Neural cell (in vitro differentiated cells): ENCODE data around the gene PMM2. TPM values are rescaled to one million over a fixed set of nuclear protein-coding genes. Genes with fewer than 3 reads are reported as not detected.
"Not testable (repeated sequence)": the region's sequence is repeated elsewhere in the genome, so short reads cannot be mapped to it uniquely, and the experiment has no call there.

Experiments
- H2AFZ ChIP-seq: fragments of 200-600, 300-800 bp; sonication (generic), shearing (Covaris generic); 2 replicates; pipeline ENCODE4 v1.6.0; 2014; ENCODE audit warnings: low read depth, mild to moderate bottlenecking, antibody characterized with exemption, low read length, moderate library complexity
- H3F3A ChIP-seq: fragments of 200-600 bp; shearing (Covaris generic); 2 replicates; pipeline ENCODE4 v1.6.1; 2016; ENCODE audit warnings: mild to moderate bottlenecking, moderate library complexity, mixed read lengths, antibody characterized with exemption, low read length; ENCODE audit not compliant: insufficient read depth, poor library complexity, severe bottlenecking
- H3K27ac ChIP-seq: fragments of 200-600, 300-800 bp; sonication (generic), shearing (Covaris generic); 2 replicates; pipeline ENCODE4 v1.5.1; 2014; ENCODE audit warnings: mild to moderate bottlenecking, low read length, moderate library complexity
- H3K27me3 ChIP-seq: fragments of 300-800, 200-600 bp; sonication (generic), shearing (Covaris generic); 2 replicates; pipeline ENCODE4 v1.6.0; 2014; ENCODE audit warnings: mild to moderate bottlenecking, low read depth, low read length, moderate library complexity; ENCODE audit not compliant: insufficient read depth
- H3K36me3 ChIP-seq: fragments of 300-800, 200-600 bp; sonication (generic), shearing (Covaris generic); 2 replicates; pipeline ENCODE4 v1.5.1; 2014; ENCODE audit warnings: mild to moderate bottlenecking, antibody characterized with exemption, low read length, moderate library complexity; ENCODE audit not compliant: insufficient read depth
- H3K4me2 ChIP-seq: fragments of 300-800, 200-600 bp; sonication (generic), shearing (Covaris generic); 2 replicates; pipeline ENCODE4 v1.6.0; 2014; ENCODE audit warnings: mild to moderate bottlenecking, low read length
- H3K4me3 ChIP-seq: fragments of 300-800, 200-600 bp; sonication (generic), shearing (Covaris generic); 2 replicates; pipeline ENCODE4 v1.5.1; 2014; ENCODE audit warnings: mild to moderate bottlenecking, low read length, moderate library complexity
- H3K79me2 ChIP-seq: fragments of 200-600 bp; shearing (Covaris generic); replicated peaks from 2 replicates; pipeline ENCODE4 v1.6.0; 2014; ENCODE audit warnings: mild to moderate bottlenecking, low read length, moderate library complexity; ENCODE audit not compliant: insufficient read depth
- H3K9ac ChIP-seq: fragments of 300-800, 200-600 bp; sonication (generic), shearing (Covaris generic); 2 replicates; pipeline ENCODE4 v1.6.1; 2016; ENCODE audit warnings: mild to moderate bottlenecking, low read length, mixed read lengths
- H3K9me2 ChIP-seq: fragments of 200-600 bp; shearing (Covaris generic); 2 replicates; pipeline ENCODE4 v1.6.1; 2016; ENCODE audit warnings: mild to moderate bottlenecking, low read length, mixed read lengths; ENCODE audit not compliant: insufficient read depth
- H3K9me3 ChIP-seq: fragments of 200-600, 300-800 bp; sonication (generic), shearing (Covaris generic); 2 replicates; pipeline ENCODE4 v1.6.1; 2016; ENCODE audit warnings: mild to moderate bottlenecking, mixed run types, low read length, moderate library complexity, mixed read lengths
- H4K20me1 ChIP-seq: fragments of 200-600 bp; shearing (Covaris generic); 2 replicates; pipeline ENCODE4 v1.6.1; 2016; ENCODE audit warnings: mild to moderate bottlenecking, mixed run types; ENCODE audit not compliant: insufficient read depth
- EP300 ChIP-seq: fragments of 450-650 bp; conservative IDR thresholded peaks from 2 replicates; pipeline ENCODE4 v1.6.1; 2014; ENCODE audit warnings: antibody characterized with exemption, mild to moderate bottlenecking, moderate library complexity; ENCODE audit not compliant: poor library complexity, severe bottlenecking
- EZH2 ChIP-seq: fragments of 200-600, 300-800 bp; shearing (Covaris generic), sonication (generic); IDR thresholded peaks from 2 replicates; pipeline ENCODE4 v1.6.1; 2014; ENCODE audit warnings: antibody characterized with exemption, low read length, borderline replicate concordance, mild to moderate bottlenecking; ENCODE audit not compliant: insufficient read depth, poor library complexity, severe bottlenecking
- MXI1 ChIP-seq: fragments of 450-650 bp; conservative IDR thresholded peaks from 2 replicates; pipeline ENCODE4 v1.6.1; 2014; ENCODE audit warnings: antibody characterized with exemption, mild to moderate bottlenecking; ENCODE audit not compliant: poor library complexity, severe bottlenecking
- POLR2AphosphoS5 ChIP-seq: IDR thresholded peaks from 2 replicates; pipeline ENCODE4 v1.6.1; 2012
- RAD21 ChIP-seq: fragments of 450-650 bp; conservative IDR thresholded peaks from 2 replicates; pipeline ENCODE4 v1.6.1; 2014; ENCODE audit warnings: antibody characterized with exemption, mild to moderate bottlenecking, moderate library complexity
- SMC3 ChIP-seq: fragments of 450-650 bp; conservative IDR thresholded peaks from 2 replicates; pipeline ENCODE4 v1.6.1; 2014; ENCODE audit warnings: antibody characterized with exemption, mild to moderate bottlenecking, moderate library complexity; ENCODE audit not compliant: poor library complexity
- TAF1 ChIP-seq: IDR thresholded peaks from 2 replicates; pipeline ENCODE4 v1.6.1; 2012; ENCODE audit warnings: low read depth
- polyA plus RNA-seq: library from polyadenylated mRNA; depleted of rRNA; stranded (reverse); fragments of >200 nt; gene quantifications from 2 replicates; pipeline ENCODE4 v1.2.3, GENCODE V29; 2014
- TF ChIP-seq, protein P1 (sequence below): IDR thresholded peaks from 2 replicates; pipeline ENCODE4 v1.6.1; 2012; ENCODE audit warnings: borderline replicate concordance
- TF ChIP-seq, protein P2 (sequence below): fragments of 450-650 bp; IDR thresholded peaks from 2 replicates; pipeline ENCODE4 v1.5.1; 2014; ENCODE audit warnings: antibody characterized with exemption, mild to moderate bottlenecking, moderate library complexity; ENCODE audit not compliant: poor library complexity, severe bottlenecking

Gene PMM2
- polyA plus RNA-seq, 1 donor from 2014 or later, result 20.2 TPM

GRCh38 chr16:8874388-8874787, 76.7 kb downstream of the PMM2 start:
- Histone ChIP-seq H3K4me3 (no peak overlapping the region), H3K9ac (no peak overlapping the region), H3K27me3 (no peaks in the 10 kb centered on the region), H3F3A (no peaks in the 10 kb centered on the region), H4K20me1 (no peaks in the 10 kb centered on the region), H3K36me3 (no peaks in the 10 kb centered on the region), H3K4me2 (no peak overlapping the region), H3K9me2 (no peaks in the 10 kb centered on the region), H2AFZ (no peak overlapping the region), H3K27ac (no peak overlapping the region), H3K79me2 (no peaks in the 10 kb centered on the region), H3K9me3 (no peaks in the 10 kb centered on the region)
- TF ChIP-seq SMC3, result no peak
- TF ChIP-seq EZH2, result no peak
- TF ChIP-seq EP300, result no peak
- TF ChIP-seq TAF1, result no peak
- TF ChIP-seq, protein P1, sequence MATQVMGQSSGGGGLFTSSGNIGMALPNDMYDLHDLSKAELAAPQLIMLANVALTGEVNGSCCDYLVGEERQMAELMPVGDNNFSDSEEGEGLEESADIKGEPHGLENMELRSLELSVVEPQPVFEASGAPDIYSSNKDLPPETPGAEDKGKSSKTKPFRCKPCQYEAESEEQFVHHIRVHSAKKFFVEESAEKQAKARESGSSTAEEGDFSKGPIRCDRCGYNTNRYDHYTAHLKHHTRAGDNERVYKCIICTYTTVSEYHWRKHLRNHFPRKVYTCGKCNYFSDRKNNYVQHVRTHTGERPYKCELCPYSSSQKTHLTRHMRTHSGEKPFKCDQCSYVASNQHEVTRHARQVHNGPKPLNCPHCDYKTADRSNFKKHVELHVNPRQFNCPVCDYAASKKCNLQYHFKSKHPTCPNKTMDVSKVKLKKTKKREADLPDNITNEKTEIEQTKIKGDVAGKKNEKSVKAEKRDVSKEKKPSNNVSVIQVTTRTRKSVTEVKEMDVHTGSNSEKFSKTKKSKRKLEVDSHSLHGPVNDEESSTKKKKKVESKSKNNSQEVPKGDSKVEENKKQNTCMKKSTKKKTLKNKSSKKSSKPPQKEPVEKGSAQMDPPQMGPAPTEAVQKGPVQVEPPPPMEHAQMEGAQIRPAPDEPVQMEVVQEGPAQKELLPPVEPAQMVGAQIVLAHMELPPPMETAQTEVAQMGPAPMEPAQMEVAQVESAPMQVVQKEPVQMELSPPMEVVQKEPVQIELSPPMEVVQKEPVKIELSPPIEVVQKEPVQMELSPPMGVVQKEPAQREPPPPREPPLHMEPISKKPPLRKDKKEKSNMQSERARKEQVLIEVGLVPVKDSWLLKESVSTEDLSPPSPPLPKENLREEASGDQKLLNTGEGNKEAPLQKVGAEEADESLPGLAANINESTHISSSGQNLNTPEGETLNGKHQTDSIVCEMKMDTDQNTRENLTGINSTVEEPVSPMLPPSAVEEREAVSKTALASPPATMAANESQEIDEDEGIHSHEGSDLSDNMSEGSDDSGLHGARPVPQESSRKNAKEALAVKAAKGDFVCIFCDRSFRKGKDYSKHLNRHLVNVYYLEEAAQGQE, result no peak
- TF ChIP-seq RAD21, result no peak
- no peak for TF ChIP-seq POLR2AphosphoS5
- no peak for TF ChIP-seq MXI1
- TF ChIP-seq, protein P2, sequence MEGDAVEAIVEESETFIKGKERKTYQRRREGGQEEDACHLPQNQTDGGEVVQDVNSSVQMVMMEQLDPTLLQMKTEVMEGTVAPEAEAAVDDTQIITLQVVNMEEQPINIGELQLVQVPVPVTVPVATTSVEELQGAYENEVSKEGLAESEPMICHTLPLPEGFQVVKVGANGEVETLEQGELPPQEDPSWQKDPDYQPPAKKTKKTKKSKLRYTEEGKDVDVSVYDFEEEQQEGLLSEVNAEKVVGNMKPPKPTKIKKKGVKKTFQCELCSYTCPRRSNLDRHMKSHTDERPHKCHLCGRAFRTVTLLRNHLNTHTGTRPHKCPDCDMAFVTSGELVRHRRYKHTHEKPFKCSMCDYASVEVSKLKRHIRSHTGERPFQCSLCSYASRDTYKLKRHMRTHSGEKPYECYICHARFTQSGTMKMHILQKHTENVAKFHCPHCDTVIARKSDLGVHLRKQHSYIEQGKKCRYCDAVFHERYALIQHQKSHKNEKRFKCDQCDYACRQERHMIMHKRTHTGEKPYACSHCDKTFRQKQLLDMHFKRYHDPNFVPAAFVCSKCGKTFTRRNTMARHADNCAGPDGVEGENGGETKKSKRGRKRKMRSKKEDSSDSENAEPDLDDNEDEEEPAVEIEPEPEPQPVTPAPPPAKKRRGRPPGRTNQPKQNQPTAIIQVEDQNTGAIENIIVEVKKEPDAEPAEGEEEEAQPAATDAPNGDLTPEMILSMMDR, result no peak

GRCh38 chr16:8875317-8875716, 77.7 kb downstream of the PMM2 start:
- H3K79me2 ChIP-seq, H3K4me2 ChIP-seq, H3K27me3 ChIP-seq, H2AFZ ChIP-seq, H3K9me2 ChIP-seq, H4K20me1 ChIP-seq, H3F3A ChIP-seq, H3K4me3 ChIP-seq, H3K9me3 ChIP-seq, H3K9ac ChIP-seq, H3K36me3 ChIP-seq, H3K27ac ChIP-seq: not testable (repeated sequence)

- no peak overlapping the region for H3K27ac ChIP-seq
- H3K36me3 ChIP-seq, result no peaks in the 10 kb centered on the region
- no peaks in the 10 kb centered on the region for H3K9me2 ChIP-seq
- H3K79me2 ChIP-seq, result no peaks in the 10 kb centered on the region
- H3F3A ChIP-seq, result no peaks in the 10 kb centered on the region
- H3K4me3 ChIP-seq, result no peak overlapping the region
- no peaks in the 10 kb centered on the region for H3K9me3 ChIP-seq
- H3K9ac ChIP-seq, result no peak overlapping the region
- H3K4me2 ChIP-seq, result no peak overlapping the region
- no peaks in the 10 kb centered on the region for H4K20me1 ChIP-seq
- TF ChIP-seq EZH2 (no peak), EP300 (no peak), MXI1 (no peak), POLR2AphosphoS5 (no peak), TAF1 (no peak), RAD21 (no peak), SMC3 (no peak)
- TF ChIP-seq, protein P1, result no peak
- TF ChIP-seq, protein P2, result no peak
- no peak overlapping the region for H2AFZ ChIP-seq
- no peaks in the 10 kb centered on the region for H3K27me3 ChIP-seq
Measured at GRCh38 chr16:8877894-8878522, 80.4 kb downstream of the PMM2 start.
